ENCODE measurements around the gene CNTNAP2.

CNTNAP2 gene

DNA sequence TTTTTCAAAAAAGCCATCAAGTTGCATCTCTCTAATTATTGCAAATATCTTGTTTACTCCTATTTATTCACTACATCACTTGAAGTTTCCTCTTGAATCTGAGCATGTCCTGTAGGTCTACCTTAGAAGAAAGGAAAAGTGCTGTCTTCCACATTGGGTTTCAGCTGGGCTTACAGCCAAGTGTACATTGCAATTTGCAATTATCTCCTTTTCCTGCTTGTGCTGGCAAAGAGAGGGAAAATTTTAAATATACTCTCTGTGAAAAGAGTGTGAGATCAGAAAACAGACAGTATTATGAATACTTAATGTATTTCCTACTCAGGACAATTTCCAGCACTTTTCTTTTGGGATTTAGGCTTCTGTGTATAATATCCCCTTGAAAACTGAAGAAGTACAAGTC, 839.7 kb downstream of the CNTNAP2 start:
- ChIA-PET CTCF (no interaction called here), POLR2A (no interaction called here)
- peaks cover 0 to 6% (median 0%) of the 10 kb centered on the region in 4 experiments for H3K4me1 ChIP-seq (ENCODE audit: control extremely low read depth in 1 of 4, control insufficient read depth in 4 of 4, insufficient read depth in 4 of 4, low read length in 3 of 4)
- H3K9me3 ChIP-seq (ENCODE audit: control extremely low read depth in 1 of 5, control insufficient read depth in 4 of 5, insufficient read depth in 2 of 5, low read depth in 1 of 5, low read length in 4 of 5): no peaks in the 10 kb centered on the region
- no peak overlapping the region for H3K4me3 ChIP-seq (ENCODE audit: control insufficient read depth in 1 of 7, extremely low read depth in 1 of 7, insufficient read depth in 4 of 7, low read depth in 2 of 7, low read length in 6 of 7)
- no peaks in the 10 kb centered on the region for H3K27me3 ChIP-seq (replicated peaks in 2 of 5; ENCODE audit: control insufficient read depth in 4 of 5, insufficient read depth in 5 of 5, low read length in 4 of 5)
- H3K36me3 ChIP-seq (ENCODE audit: control insufficient read depth in 4 of 4, insufficient read depth in 4 of 4, low read length in 3 of 4): no peaks in the 10 kb centered on the region
- H3K27ac ChIP-seq (ENCODE audit: insufficient read depth in 1 of 2, low read depth in 1 of 2, low read length in 2 of 2, poor library complexity in 1 of 2, severe bottlenecking in 2 of 2): no peak overlapping the region
- no peak for DNase-seq

DNA sequence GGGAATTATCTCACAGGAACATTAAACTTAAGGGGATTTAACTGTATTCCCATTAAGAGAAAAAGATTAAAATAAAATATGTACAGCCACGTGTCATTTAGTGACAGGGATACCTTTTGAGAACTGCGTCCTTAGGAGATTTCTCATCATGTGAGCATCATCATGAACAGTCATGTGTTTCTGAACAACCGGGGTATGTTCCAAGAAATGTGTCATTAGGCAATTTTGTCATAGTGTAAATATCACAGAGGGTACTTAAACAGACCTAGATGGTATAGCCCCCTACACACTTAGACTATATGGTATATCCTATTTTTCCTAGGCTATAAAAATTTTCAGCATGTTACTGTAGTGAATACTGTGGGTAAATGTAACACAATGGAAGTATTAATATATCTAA, 840.3 kb downstream of the CNTNAP2 start:
- Histone ChIP-seq H3K4me3 (ENCODE audit: control insufficient read depth in 1 of 7, extremely low read depth in 1 of 7, insufficient read depth in 4 of 7, low read depth in 2 of 7, low read length in 6 of 7) (no peak overlapping the region), H3K36me3 (ENCODE audit: control insufficient read depth in 4 of 4, insufficient read depth in 4 of 4, low read length in 3 of 4) (no peaks in the 10 kb centered on the region), H3K27ac (ENCODE audit: insufficient read depth in 1 of 2, low read depth in 1 of 2, low read length in 2 of 2, poor library complexity in 1 of 2, severe bottlenecking in 2 of 2) (no peak overlapping the region), H3K27me3 (replicated peaks in 2 of 5; ENCODE audit: control insufficient read depth in 4 of 5, insufficient read depth in 5 of 5, low read length in 4 of 5) (no peaks in the 10 kb centered on the region), H3K4me1 (ENCODE audit: control extremely low read depth in 1 of 4, control insufficient read depth in 4 of 4, insufficient read depth in 4 of 4, low read length in 3 of 4) (peaks cover 0 to 6% (median 0%) of the 10 kb centered on the region in 4 experiments), H3K9me3 (ENCODE audit: control extremely low read depth in 1 of 5, control insufficient read depth in 4 of 5, insufficient read depth in 2 of 5, low read depth in 1 of 5, low read length in 4 of 5) (no peaks in the 10 kb centered on the region)
- DNase-seq: no peak
- ChIA-PET CTCF (no interaction called here), POLR2A (no interaction called here)
- WGBS (ENCODE audit: insufficient coverage): 100% methylated on average over 1 of the region's 3 CpGs

DNA sequence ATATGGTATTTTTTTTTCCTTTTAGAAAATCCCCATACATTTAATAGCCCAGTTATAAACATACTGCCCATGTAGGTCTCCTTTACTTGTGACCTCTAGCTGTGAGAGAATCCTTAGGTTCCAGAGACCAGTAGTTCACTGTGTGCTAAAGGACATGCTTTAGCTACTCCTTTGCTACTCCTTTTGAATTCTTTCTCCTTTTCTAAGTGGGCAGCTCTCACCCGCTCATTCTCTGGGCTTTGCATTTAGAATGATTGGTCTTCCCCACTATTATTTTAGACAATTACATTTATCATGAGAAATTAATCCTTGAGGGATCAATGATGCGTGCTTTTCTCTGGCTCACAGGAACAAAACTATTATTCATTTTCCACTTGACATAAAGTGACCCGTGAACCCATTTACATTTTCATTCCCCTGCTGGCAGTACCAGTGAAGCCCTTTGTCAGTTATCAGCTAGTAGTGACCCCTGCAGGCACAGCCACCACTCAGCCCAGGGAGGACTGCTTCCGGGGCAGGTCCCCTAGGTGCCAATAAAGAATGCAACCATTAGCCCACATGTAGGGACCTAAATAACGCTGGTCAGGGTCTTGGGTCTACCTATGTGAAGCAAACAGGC, 844.3 kb downstream of the CNTNAP2 start:
- POLR2A ChIA-PET: no interaction called here
- Histone ChIP-seq H3K27ac (ENCODE audit: insufficient read depth in 1 of 2, low read depth in 1 of 2, low read length in 2 of 2, poor library complexity in 1 of 2, severe bottlenecking in 2 of 2) (no peak overlapping the region), H3K4me3 (ENCODE audit: control insufficient read depth in 1 of 7, extremely low read depth in 1 of 7, insufficient read depth in 4 of 7, low read depth in 2 of 7, low read length in 6 of 7) (no peak overlapping the region), H3K4me1 (ENCODE audit: control extremely low read depth in 1 of 4, control insufficient read depth in 4 of 4, insufficient read depth in 4 of 4, low read length in 3 of 4) (no peaks in the 10 kb centered on the region), H3K27me3 (replicated peaks in 2 of 5; ENCODE audit: control insufficient read depth in 4 of 5, insufficient read depth in 5 of 5, low read length in 4 of 5) (no peaks in the 10 kb centered on the region), H3K9me3 (ENCODE audit: control extremely low read depth in 1 of 5, control insufficient read depth in 4 of 5, insufficient read depth in 2 of 5, low read depth in 1 of 5, low read length in 4 of 5) (no peaks in the 10 kb centered on the region), H3K36me3 (ENCODE audit: control insufficient read depth in 4 of 4, insufficient read depth in 4 of 4, low read length in 3 of 4) (no peaks in the 10 kb centered on the region)
- WGBS (ENCODE audit: insufficient coverage): 96% methylated on average over 3 of the region's 5 CpGs
- CTCF ChIA-PET: interaction anchor here (1.1 kb wide), 1 partner anchor 9 kb away, joined by 4 read pairs; no protein-coding TSS in a partner anchor
- no peak for DNase-seq

DNA sequence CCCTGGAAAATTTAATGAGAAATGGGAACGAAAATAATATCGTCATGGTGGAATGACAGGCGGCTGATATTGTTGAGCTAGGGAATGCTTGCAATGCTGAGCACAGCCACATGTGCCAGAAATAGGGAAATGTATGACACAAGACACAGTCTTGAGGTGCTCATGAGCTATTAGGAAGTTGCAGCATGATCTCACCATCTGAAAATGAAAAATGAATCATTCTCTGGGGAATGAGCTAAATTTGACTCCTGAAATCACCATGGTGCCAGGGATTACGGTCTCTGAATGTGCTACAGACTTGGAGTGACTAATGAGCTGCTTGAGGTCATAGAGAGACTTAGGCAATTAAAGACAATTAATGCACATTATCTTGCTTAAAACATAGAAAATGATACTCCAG, 845.0 kb downstream of the CNTNAP2 start:
- Histone ChIP-seq H3K4me3 (ENCODE audit: control insufficient read depth in 1 of 7, extremely low read depth in 1 of 7, insufficient read depth in 4 of 7, low read depth in 2 of 7, low read length in 6 of 7) (no peak overlapping the region), H3K36me3 (ENCODE audit: control insufficient read depth in 4 of 4, insufficient read depth in 4 of 4, low read length in 3 of 4) (no peaks in the 10 kb centered on the region), H3K27ac (ENCODE audit: insufficient read depth in 1 of 2, low read depth in 1 of 2, low read length in 2 of 2, poor library complexity in 1 of 2, severe bottlenecking in 2 of 2) (no peak overlapping the region), H3K4me1 (ENCODE audit: control extremely low read depth in 1 of 4, control insufficient read depth in 4 of 4, insufficient read depth in 4 of 4, low read length in 3 of 4) (no peaks in the 10 kb centered on the region), H3K27me3 (replicated peaks in 2 of 5; ENCODE audit: control insufficient read depth in 4 of 5, insufficient read depth in 5 of 5, low read length in 4 of 5) (no peaks in the 10 kb centered on the region), H3K9me3 (ENCODE audit: control extremely low read depth in 1 of 5, control insufficient read depth in 4 of 5, insufficient read depth in 2 of 5, low read depth in 1 of 5, low read length in 4 of 5) (no peaks in the 10 kb centered on the region)
- 96% methylated on average over 4 of the region's 4 CpGs for WGBS (ENCODE audit: insufficient coverage)
- DNase-seq: no peak
- CTCF ChIA-PET: no interaction called here
- POLR2A ChIA-PET: no interaction called here

DNA sequence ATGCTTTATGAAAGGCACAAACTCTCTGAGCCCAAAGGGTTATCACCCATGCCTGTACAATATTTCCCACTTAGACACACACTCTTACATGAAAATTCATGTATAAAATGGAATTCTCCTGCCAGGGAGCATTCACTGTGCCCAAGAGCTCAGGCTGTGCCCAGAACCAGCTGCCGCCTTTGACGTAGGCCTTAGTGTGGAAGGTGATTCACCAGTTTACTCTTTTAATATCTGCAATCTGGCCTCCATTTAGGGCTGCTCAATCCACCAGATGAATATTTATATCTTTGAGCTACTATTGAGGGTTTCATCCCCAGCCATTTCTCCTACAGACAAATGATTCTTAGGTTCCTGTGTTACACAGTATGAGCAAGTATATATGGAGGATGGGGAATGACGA, 849.7 kb downstream of the CNTNAP2 start:
- no peaks in the 10 kb centered on the region for H3K27me3 ChIP-seq (replicated peaks in 2 of 5; ENCODE audit: control insufficient read depth in 4 of 5, insufficient read depth in 5 of 5, low read length in 4 of 5)
- H3K4me3 ChIP-seq (ENCODE audit: control insufficient read depth in 1 of 7, extremely low read depth in 1 of 7, insufficient read depth in 4 of 7, low read depth in 2 of 7, low read length in 6 of 7): no peak overlapping the region
- no peaks in the 10 kb centered on the region for H3K9me3 ChIP-seq (ENCODE audit: control extremely low read depth in 1 of 5, control insufficient read depth in 4 of 5, insufficient read depth in 2 of 5, low read depth in 1 of 5, low read length in 4 of 5)
- no peak for DNase-seq
- POLR2A ChIA-PET: no interaction called here
- H3K27ac ChIP-seq (ENCODE audit: insufficient read depth in 1 of 2, low read depth in 1 of 2, low read length in 2 of 2, poor library complexity in 1 of 2, severe bottlenecking in 2 of 2): no peak overlapping the region
- WGBS (ENCODE audit: insufficient coverage): 100% methylated on average over 2 of the region's 3 CpGs
- CTCF ChIA-PET: no interaction called here
- no peaks in the 10 kb centered on the region for H3K36me3 ChIP-seq (ENCODE audit: control insufficient read depth in 4 of 4, insufficient read depth in 4 of 4, low read length in 3 of 4)
- no peaks in the 10 kb centered on the region for H3K4me1 ChIP-seq (ENCODE audit: control extremely low read depth in 1 of 4, control insufficient read depth in 4 of 4, insufficient read depth in 4 of 4, low read length in 3 of 4)

DNA sequence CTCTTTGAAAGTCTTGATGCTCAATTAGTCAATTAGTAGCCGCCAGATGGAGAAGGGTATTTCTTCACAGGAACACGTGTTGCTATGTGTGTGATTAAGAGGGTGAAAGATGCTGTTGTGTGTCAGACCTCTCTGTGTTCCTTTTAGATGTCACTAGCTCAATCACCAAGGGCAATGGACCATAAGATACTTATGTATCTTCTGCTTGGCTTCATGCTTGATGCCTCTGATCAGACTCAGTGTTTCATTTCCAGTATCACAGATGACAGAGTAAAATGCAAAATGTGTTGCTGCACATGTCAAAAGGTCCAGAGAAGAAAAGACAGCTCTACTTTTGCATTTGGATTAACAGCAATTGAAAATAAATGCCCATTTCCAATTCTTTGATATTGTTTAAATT, 865.9 kb downstream of the CNTNAP2 start:
- no peak for DNase-seq

DNA sequence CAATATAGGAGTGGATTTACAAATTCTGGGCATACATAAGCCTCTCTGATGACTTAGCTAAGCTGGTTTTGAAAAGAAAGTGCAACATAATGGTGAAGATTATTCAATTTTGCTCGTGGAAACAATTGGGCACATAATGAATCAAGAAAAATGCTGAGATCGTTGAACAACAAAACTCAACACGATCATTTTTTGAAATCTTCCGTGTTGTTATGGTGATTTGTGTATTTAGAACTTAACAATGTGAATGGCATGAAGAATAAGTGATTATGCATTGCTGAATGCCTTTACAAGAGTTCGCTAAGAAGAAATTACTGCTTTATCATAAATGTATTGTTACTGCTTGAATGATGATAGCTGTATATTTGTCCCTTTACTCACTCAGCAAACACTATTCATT, 875.0 kb downstream of the CNTNAP2 start:
- POLR2A ChIA-PET: no interaction called here
- WGBS (ENCODE audit: insufficient coverage): 72% methylated on average over 4 of the region's 5 CpGs
- no peak overlapping the region for H3K27ac ChIP-seq (ENCODE audit: insufficient read depth in 1 of 2, low read depth in 1 of 2, low read length in 2 of 2, poor library complexity in 1 of 2, severe bottlenecking in 2 of 2)
- no peak for DNase-seq
- CTCF ChIA-PET: no interaction called here
- H3K4me3 ChIP-seq (ENCODE audit: control insufficient read depth in 1 of 7, extremely low read depth in 1 of 7, insufficient read depth in 4 of 7, low read depth in 2 of 7, low read length in 6 of 7): no peak overlapping the region
- H3K27me3 ChIP-seq (replicated peaks in 2 of 5; ENCODE audit: control insufficient read depth in 4 of 5, insufficient read depth in 5 of 5, low read length in 4 of 5): no peaks in the 10 kb centered on the region
- no peaks in the 10 kb centered on the region for H3K9me3 ChIP-seq (ENCODE audit: control extremely low read depth in 1 of 5, control insufficient read depth in 4 of 5, insufficient read depth in 2 of 5, low read depth in 1 of 5, low read length in 4 of 5)
- H3K36me3 ChIP-seq (ENCODE audit: control insufficient read depth in 4 of 4, insufficient read depth in 4 of 4, low read length in 3 of 4): no peaks in the 10 kb centered on the region
- no peaks in the 10 kb centered on the region for H3K4me1 ChIP-seq (ENCODE audit: control extremely low read depth in 1 of 4, control insufficient read depth in 4 of 4, insufficient read depth in 4 of 4, low read length in 3 of 4)

More for the DNA sequence above, 865.9 kb downstream of the CNTNAP2 start:
- Histone ChIP-seq H3K36me3 (ENCODE audit: control insufficient read depth in 4 of 4, insufficient read depth in 4 of 4, low read length in 3 of 4) (no peaks in the 10 kb centered on the region), H3K9me3 (ENCODE audit: control extremely low read depth in 1 of 5, control insufficient read depth in 4 of 5, insufficient read depth in 2 of 5, low read depth in 1 of 5, low read length in 4 of 5) (peaks cover 0 to 7% (median 0%) of the 10 kb centered on the region in 5 experiments), H3K4me3 (ENCODE audit: control insufficient read depth in 1 of 7, extremely low read depth in 1 of 7, insufficient read depth in 4 of 7, low read depth in 2 of 7, low read length in 6 of 7) (no peak overlapping the region), H3K27me3 (replicated peaks in 2 of 5; ENCODE audit: control insufficient read depth in 4 of 5, insufficient read depth in 5 of 5, low read length in 4 of 5) (no peaks in the 10 kb centered on the region), H3K4me1 (ENCODE audit: control extremely low read depth in 1 of 4, control insufficient read depth in 4 of 4, insufficient read depth in 4 of 4, low read length in 3 of 4) (no peaks in the 10 kb centered on the region), H3K27ac (ENCODE audit: insufficient read depth in 1 of 2, low read depth in 1 of 2, low read length in 2 of 2, poor library complexity in 1 of 2, severe bottlenecking in 2 of 2) (no peak overlapping the region)
- WGBS (ENCODE audit: insufficient coverage): 100% methylated on average over 1 of the region's 2 CpGs
- POLR2A ChIA-PET: no interaction called here
- CTCF ChIA-PET: no interaction called here

Measured in common myeloid progenitor, CD34-positive (primary cell).